HCT116 (cell line): ENCODE measurements around the gene NME1. TPM values are rescaled to one million over a fixed set of nuclear protein-coding genes. Genes with fewer than 3 reads are reported as not detected.

Experiments
- ATAC-seq: fragments of 200-7000 bp; cut with Tn5 transposase; 2 replicates; pipeline ENCODE4 v1.9.1; 2020; ENCODE audit warnings: mild to moderate bottlenecking, moderate library complexity
- BruUV-seq: library from RNA; stranded (reverse); fragments of 400-500 nt; replicated peaks from 2 replicates; lab custom pipeline; 2021; lab: Mats Ljungman, UMichigan
- CTCF ChIA-PET: fragments of 300-600 bp; sonication (Branson Sonifier 250); formaldehyde crosslinking; loops from one replicate; lab custom pipeline; 2021; ENCODE audit warnings: antibody characterized with exemption; lab: Charles Lee
- POLR2A ChIA-PET: fragments of 300-600, 350-600 bp; sonication (Branson Sonifier 250); formaldehyde crosslinking; loops from one replicate; lab custom pipeline; 2021; ENCODE audit warnings: antibody characterized with exemption; lab: Charles Lee
- RAD21 ChIA-PET, 2 experiments: fragments of 300-600 bp; sonication (Branson Sonifier 250); formaldehyde crosslinking; loops; one replicate each; lab custom pipeline; 2023; ENCODE audit warnings: low total read pairs in 2 of 2; ENCODE audit not compliant: uncharacterized antibody in 2 of 2, unreplicated experiment in 2 of 2, low non-redundant PET in 1 of 2; lab: Charles Lee
- DNase-seq: peaks from one replicate; pipeline ENCODE4 v3.0.0-alpha.2; 2010; ENCODE audit warnings: low read depth, low spot score
- H2AFZ ChIP-seq: fragments of 200-600 bp; shearing (Covaris generic), sonication (generic); 2 replicates; pipeline ENCODE4 v1.6.1; 2017; ENCODE audit warnings: low read depth, mixed run types, mixed read lengths, antibody characterized with exemption, low read length; ENCODE audit not compliant: poor library complexity, severe bottlenecking
- H3K27ac ChIP-seq: 2 replicates; pipeline ENCODE4 v1.5.1; 2012; ENCODE audit warnings: low read depth, low read length
- H3K27me3 ChIP-seq: fragments of 200-600 bp; sonication (generic); 2 replicates; pipeline ENCODE4 v1.6.1; 2016; ENCODE audit warnings: mixed run types, low read length, mixed read lengths; ENCODE audit not compliant: insufficient read depth
- H3K36me3 ChIP-seq, 2 experiments: fragments of 200-500 bp in 1 of 2; fragments of 200-600 bp in 1 of 2; sonication (Bioruptor generic) in 1 of 2; sonication (generic) in 1 of 2; 2 replicates each; pipeline versions ENCODE4 v1.5.1 to v1.6.1; 2014 to 2016; ENCODE audit warnings: low read length in 2 of 2, inconsistent platforms in 1 of 2, mixed read lengths in 1 of 2, mixed run types in 1 of 2; ENCODE audit not compliant: insufficient read depth in 2 of 2, control insufficient read depth in 1 of 2
- H3K4me1 ChIP-seq, 2 experiments: fragments of 200-600 bp in 1 of 2; sonication (generic) in 1 of 2; 2 replicates each; pipeline versions ENCODE4 v1.5.1 to v1.6.1; 2012 to 2017; ENCODE audit warnings: low read length in 2 of 2, inconsistent platforms in 1 of 2, mild to moderate bottlenecking in 1 of 2, mixed read lengths in 1 of 2, mixed run types in 1 of 2, moderate library complexity in 1 of 2; ENCODE audit not compliant: insufficient read depth in 2 of 2, control insufficient read depth in 1 of 2
- H3K4me2 ChIP-seq: fragments of 200-600 bp; sonication (generic); 2 replicates; pipeline ENCODE4 v1.6.1; 2017; ENCODE audit warnings: mixed run types, low read length, mixed read lengths
- H3K4me3 ChIP-seq, 2 experiments: fragments of 200-600 bp in 1 of 2; sonication (generic) in 1 of 2; replicated peaks in 1 of 2; 2 replicates each; pipeline ENCODE4 v1.5.1; 2011 to 2016; ENCODE audit warnings: low read length in 2 of 2, control low read depth in 1 of 2, low read depth in 1 of 2, mild to moderate bottlenecking in 1 of 2, mixed read lengths in 1 of 2, mixed run types in 1 of 2
- H3K79me2 ChIP-seq: fragments of 200-600 bp; sonication (generic); 2 replicates; pipeline ENCODE4 v1.6.1; 2017; ENCODE audit warnings: mild to moderate bottlenecking, mixed run types, low read length, moderate library complexity, mixed read lengths; ENCODE audit not compliant: insufficient read depth
- H3K9ac ChIP-seq: fragments of 200-600 bp; sonication (generic); 2 replicates; pipeline ENCODE4 v1.6.1; 2016; ENCODE audit warnings: low read length, mixed read lengths
- H3K9me2 ChIP-seq: fragments of 200-600 bp; sonication (generic), shearing (Covaris generic); 2 replicates; pipeline ENCODE4 v1.6.1; 2017; ENCODE audit warnings: mixed run types, mild to moderate bottlenecking, moderate library complexity; ENCODE audit not compliant: insufficient read depth
- H3K9me3 ChIP-seq, 2 experiments: fragments of 200-500 bp in 1 of 2; fragments of 200-600 bp in 1 of 2; sonication (Bioruptor generic) in 1 of 2; sonication (generic) in 1 of 2; 2 replicates each; pipeline ENCODE4 v1.6.1; 2014 to 2017; ENCODE audit warnings: low read length in 2 of 2, mixed read lengths in 2 of 2, inconsistent platforms in 1 of 2, low read depth in 1 of 2, mild to moderate bottlenecking in 1 of 2, mixed run types in 1 of 2, moderate library complexity in 1 of 2; ENCODE audit not compliant: control insufficient read depth in 1 of 2, insufficient read depth in 1 of 2
- H4K20me1 ChIP-seq: fragments of 200-600 bp; sonication (generic), shearing (Covaris generic); 2 replicates; pipeline ENCODE4 v1.6.1; 2017; ENCODE audit warnings: mixed run types, mild to moderate bottlenecking, moderate library complexity; ENCODE audit not compliant: insufficient read depth
- CEBPB ChIP-seq: IDR thresholded peaks from 2 replicates; pipeline ENCODE4 v1.6.1; 2012; ENCODE audit warnings: low read depth
- EGR1 ChIP-seq: IDR thresholded peaks from 2 replicates; pipeline ENCODE4 v1.6.1; 2012; ENCODE audit warnings: low read depth
- ELF1 ChIP-seq: IDR thresholded peaks from 2 replicates; pipeline ENCODE4 v1.6.1; 2012; ENCODE audit warnings: low read depth, borderline replicate concordance
- EZH2 ChIP-seq: fragments of 200-600 bp; sonication (generic); IDR thresholded peaks from 2 replicates; pipeline ENCODE4 v1.6.1; 2017; ENCODE audit warnings: antibody characterized with exemption, mixed run types
- SIN3A ChIP-seq: IDR thresholded peaks from 2 replicates; pipeline ENCODE4 v1.6.1; 2012; ENCODE audit warnings: low read depth
- SP1 ChIP-seq: IDR thresholded peaks from 2 replicates; pipeline ENCODE4 v1.6.1; 2012; ENCODE audit warnings: low read depth
- ZFX ChIP-seq: fragments of 450-650 bp; IDR thresholded peaks from 2 replicates; pipeline ENCODE4 v1.6.1; 2017
- ZNF274 ChIP-seq: fragments of 200-500 bp; sonication (Bioruptor generic); IDR thresholded peaks from 2 replicates; pipeline ENCODE4 v1.6.1; 2014; ENCODE audit warnings: mild to moderate bottlenecking, low read depth, low read length, inconsistent platforms
- intact Hi-C: fragments of 100-400 bp; cut with micrococcal nuclease; formaldehyde crosslinking; loops from 2 replicates; pipeline ENCODE4 v1.10.0; 2022
- total RNA-seq: library from RNA; stranded (reverse); gene quantifications from one replicate; pipeline ENCODE4 v1.2.1, GENCODE V29; 2021; ENCODE audit not compliant: unreplicated experiment
- TF ChIP-seq, protein P1 (sequence below): IDR thresholded peaks from 2 replicates; pipeline ENCODE4 v1.6.1; 2012
- TF ChIP-seq, protein P2 (sequence below), 3 experiments: fragments of 200-600 bp in 1 of 3; sonication (generic) in 1 of 3; IDR thresholded peaks in 2 of 3; conservative IDR thresholded peaks in 1 of 3; 2 replicates each; pipeline ENCODE4 v1.5.1; 2012 to 2017; ENCODE audit warnings: low read depth in 2 of 3, low read length in 2 of 3, antibody characterized with exemption in 1 of 3, borderline replicate concordance in 1 of 3, control low read depth in 1 of 3, mild to moderate bottlenecking in 1 of 3, mixed read lengths in 1 of 3, mixed run types in 1 of 3, moderate library complexity in 1 of 3; ENCODE audit not compliant: insufficient read depth in 1 of 3
- TF ChIP-seq, protein P3 (sequence below): IDR thresholded peaks from 2 replicates; pipeline ENCODE4 v1.6.1; 2012; ENCODE audit warnings: low read depth

Gene NME1
- total RNA-seq, 1 experiment from 2014 or later = 510 TPM

DNA sequence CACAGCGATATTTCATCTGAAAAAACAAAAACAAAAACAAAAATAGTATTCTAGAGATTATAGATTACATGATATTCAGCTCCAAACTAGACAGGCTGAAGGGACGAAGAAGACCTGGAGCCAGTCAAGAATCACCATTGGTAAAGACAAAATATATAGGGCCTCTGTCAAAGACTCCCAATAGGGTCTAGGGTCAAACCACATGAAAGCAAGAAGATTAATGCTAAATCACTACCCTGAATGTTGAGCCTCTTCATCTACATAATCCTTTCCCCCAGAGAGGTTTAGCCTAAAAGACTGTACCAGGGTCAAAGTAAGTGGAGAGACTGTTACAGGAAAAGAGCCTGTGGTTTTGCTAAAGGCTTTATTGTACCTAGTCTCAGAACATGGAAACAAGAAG lies 10.8 kb upstream of the NME1 start:
- Histone ChIP-seq H3K9me2 (no peaks in the 10 kb centered on the region), H3K9me3 (no peaks in the 10 kb centered on the region), H2AFZ (no peak overlapping the region), H3K4me3 (no peak overlapping the region), H3K27me3 (no peaks in the 10 kb centered on the region), H3K27ac (no peak overlapping the region), H3K79me2 (no peaks in the 10 kb centered on the region), H4K20me1 (no peaks in the 10 kb centered on the region), H3K9ac (no peak overlapping the region), H3K4me1 (peaks cover 0 to 11% of the 10 kb centered on the region in 2 experiments; a peak in 1 of 4 replicates), H3K4me2 (no peak overlapping the region), H3K36me3 (no peaks in the 10 kb centered on the region)
- intact Hi-C loops = no loop called here
- no peak for TF ChIP-seq EGR1
- TF ChIP-seq, protein P1, sequence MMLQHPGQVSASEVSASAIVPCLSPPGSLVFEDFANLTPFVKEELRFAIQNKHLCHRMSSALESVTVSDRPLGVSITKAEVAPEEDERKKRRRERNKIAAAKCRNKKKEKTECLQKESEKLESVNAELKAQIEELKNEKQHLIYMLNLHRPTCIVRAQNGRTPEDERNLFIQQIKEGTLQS = no peak
- no peak for TF ChIP-seq ELF1
- TF ChIP-seq EZH2 = no peak
- no peak for TF ChIP-seq CEBPB
- TF ChIP-seq, protein P2, sequence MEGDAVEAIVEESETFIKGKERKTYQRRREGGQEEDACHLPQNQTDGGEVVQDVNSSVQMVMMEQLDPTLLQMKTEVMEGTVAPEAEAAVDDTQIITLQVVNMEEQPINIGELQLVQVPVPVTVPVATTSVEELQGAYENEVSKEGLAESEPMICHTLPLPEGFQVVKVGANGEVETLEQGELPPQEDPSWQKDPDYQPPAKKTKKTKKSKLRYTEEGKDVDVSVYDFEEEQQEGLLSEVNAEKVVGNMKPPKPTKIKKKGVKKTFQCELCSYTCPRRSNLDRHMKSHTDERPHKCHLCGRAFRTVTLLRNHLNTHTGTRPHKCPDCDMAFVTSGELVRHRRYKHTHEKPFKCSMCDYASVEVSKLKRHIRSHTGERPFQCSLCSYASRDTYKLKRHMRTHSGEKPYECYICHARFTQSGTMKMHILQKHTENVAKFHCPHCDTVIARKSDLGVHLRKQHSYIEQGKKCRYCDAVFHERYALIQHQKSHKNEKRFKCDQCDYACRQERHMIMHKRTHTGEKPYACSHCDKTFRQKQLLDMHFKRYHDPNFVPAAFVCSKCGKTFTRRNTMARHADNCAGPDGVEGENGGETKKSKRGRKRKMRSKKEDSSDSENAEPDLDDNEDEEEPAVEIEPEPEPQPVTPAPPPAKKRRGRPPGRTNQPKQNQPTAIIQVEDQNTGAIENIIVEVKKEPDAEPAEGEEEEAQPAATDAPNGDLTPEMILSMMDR (IDR thresholded peaks at IDR 0.05 in 2 of 3, conservative IDR thresholded peaks at IDR 0.05 in 1 of 3; ENCODE audit: borderline replicate concordance in 1 of 3, insufficient read depth in 1 of 3, low read depth in 2 of 3, low read length in 2 of 3) = no peak
- no peak for TF ChIP-seq SIN3A
- no peak for TF ChIP-seq ZFX
- TF ChIP-seq ZNF274 = no peak
- no peak for TF ChIP-seq SP1
- TF ChIP-seq, protein P3, sequence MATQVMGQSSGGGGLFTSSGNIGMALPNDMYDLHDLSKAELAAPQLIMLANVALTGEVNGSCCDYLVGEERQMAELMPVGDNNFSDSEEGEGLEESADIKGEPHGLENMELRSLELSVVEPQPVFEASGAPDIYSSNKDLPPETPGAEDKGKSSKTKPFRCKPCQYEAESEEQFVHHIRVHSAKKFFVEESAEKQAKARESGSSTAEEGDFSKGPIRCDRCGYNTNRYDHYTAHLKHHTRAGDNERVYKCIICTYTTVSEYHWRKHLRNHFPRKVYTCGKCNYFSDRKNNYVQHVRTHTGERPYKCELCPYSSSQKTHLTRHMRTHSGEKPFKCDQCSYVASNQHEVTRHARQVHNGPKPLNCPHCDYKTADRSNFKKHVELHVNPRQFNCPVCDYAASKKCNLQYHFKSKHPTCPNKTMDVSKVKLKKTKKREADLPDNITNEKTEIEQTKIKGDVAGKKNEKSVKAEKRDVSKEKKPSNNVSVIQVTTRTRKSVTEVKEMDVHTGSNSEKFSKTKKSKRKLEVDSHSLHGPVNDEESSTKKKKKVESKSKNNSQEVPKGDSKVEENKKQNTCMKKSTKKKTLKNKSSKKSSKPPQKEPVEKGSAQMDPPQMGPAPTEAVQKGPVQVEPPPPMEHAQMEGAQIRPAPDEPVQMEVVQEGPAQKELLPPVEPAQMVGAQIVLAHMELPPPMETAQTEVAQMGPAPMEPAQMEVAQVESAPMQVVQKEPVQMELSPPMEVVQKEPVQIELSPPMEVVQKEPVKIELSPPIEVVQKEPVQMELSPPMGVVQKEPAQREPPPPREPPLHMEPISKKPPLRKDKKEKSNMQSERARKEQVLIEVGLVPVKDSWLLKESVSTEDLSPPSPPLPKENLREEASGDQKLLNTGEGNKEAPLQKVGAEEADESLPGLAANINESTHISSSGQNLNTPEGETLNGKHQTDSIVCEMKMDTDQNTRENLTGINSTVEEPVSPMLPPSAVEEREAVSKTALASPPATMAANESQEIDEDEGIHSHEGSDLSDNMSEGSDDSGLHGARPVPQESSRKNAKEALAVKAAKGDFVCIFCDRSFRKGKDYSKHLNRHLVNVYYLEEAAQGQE = no peak
- ChIA-PET CTCF (no interaction called here), RAD21 (no interaction called here), POLR2A (interaction anchor here (1.9 kb wide), 1 partner anchor 11 kb away, joined by 5 read pairs; the partner anchor contains the start of gene NME1)
- DNase-seq = no peak
- ATAC-seq = no peak
- no TSS peak for BruUV-seq
